Epidermal melanocyte (primary cell): Measurements from ENCODE around the gene DRC3.

Source experiments
- DNase-seq: peaks from one replicate; pipeline ENCODE4 v3.0.0; 2011; ENCODE audit warnings: low spot score; ENCODE audit not compliant: insufficient read length

Gene DRC3

GRCh38 chr17:18019838-18020154 is 47.1 kb downstream of the DRC3 start:
- DNase-seq, result no peak

GRCh38 chr17:18020971-18021370 is 48.3 kb downstream of the DRC3 start:
- DNase-seq, result no peak

GRCh38 chr17:18021372-18021771 is 48.7 kb downstream of the DRC3 start:
- no peak for DNase-seq

GRCh38 chr17:18025241-18025944 is 52.7 kb downstream of the DRC3 start:
- DNase-seq, result no peak

GRCh38 chr17:18025945-18026776 is 53.5 kb downstream of the DRC3 start:
- DNase-seq, result no peak

GRCh38 chr17:18027280-18027679 is 54.6 kb downstream of the DRC3 start:
- DNase-seq, result no peak

GRCh38 chr17:18028114-18028951 is 55.7 kb downstream of the DRC3 start:
- DNase-seq, result no peak

GRCh38 chr17:18028952-18029540 is 56.4 kb downstream of the DRC3 start:
- no peak for DNase-seq

- no peak for DNase-seq
These were observed 59.3 kb downstream of the DRC3 start for GRCh38 chr17:18031955-18032354.

- DNase-seq, result peak; percentile 67
These were observed 60.9 kb downstream of the DRC3 start for GRCh38 chr17:18033442-18034099.

- no peak for DNase-seq
These were observed 63.0 kb downstream of the DRC3 start for GRCh38 chr17:18035704-18036103.

- no peak for DNase-seq
These were observed 64.8 kb downstream of the DRC3 start for GRCh38 chr17:18037486-18037885.

GRCh38 chr17:18038149-18038850 is 65.6 kb downstream of the DRC3 start:
- no peak for DNase-seq

- DNase-seq, result peak; percentile 92
These were observed 66.3 kb downstream of the DRC3 start, which contains the start of the genes ATPAF2 and GID4 for GRCh38 chr17:18038861-18039534. Gene ATPAF2 (minus strand): TSS chr17:18039168. CDS start chr17:18039013, 155 bp downstream. Gene GID4 (plus strand): TSS chr17:18039408. CDS start chr17:18039465, 57 bp downstream.

GRCh38 chr17:18039535-18040260 is 67.0 kb downstream of the DRC3 start:
- no peak for DNase-seq

GRCh38 chr17:18040261-18040858 is 67.7 kb downstream of the DRC3 start:
- DNase-seq, result no peak

GRCh38 chr17:18041776-18042175 is 69.1 kb downstream of the DRC3 start:
- DNase-seq, result no peak

- DNase-seq, result no peak
These were observed 70.3 kb downstream of the DRC3 start for GRCh38 chr17:18042983-18043382.

- DNase-seq, result no peak
These were observed 70.8 kb downstream of the DRC3 start for GRCh38 chr17:18043491-18043890.
